ENCODE results near the gene MARCHF11. TPM values are rescaled to one million over a fixed set of nuclear protein-coding genes. Genes with fewer than 3 reads are reported as not detected.

MARCHF11 gene
- total and polyA plus RNA-seq, 2 of the 8 experiments (the other 6 are each of a cell fraction or from before 2014, with no cell fraction given): 0.27 to 0.82 TPM

DNA sequence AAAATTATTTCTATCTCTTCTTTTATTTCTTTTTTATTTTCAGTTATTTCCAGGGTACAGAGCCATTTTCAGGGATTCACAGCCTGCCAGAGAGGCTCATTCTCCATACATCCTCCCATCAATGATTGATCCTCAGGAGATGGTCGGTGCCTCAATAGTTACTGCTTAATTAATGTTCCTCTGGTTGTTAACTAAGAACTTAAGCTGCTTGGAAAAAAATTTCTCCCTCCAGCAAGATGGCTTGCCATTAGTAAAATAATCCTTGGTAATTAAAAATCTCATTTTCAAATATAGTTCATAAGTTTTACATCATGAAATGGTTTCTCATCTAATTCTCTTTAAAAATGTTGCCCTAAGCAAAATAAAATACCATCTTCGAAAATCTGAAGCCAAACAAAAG lies 20.0 kb downstream of the MARCHF11 start:
- FAIRE-seq: no peak
- H3K4me2 ChIP-seq (ENCODE audit: insufficient read depth in 1 of 2, low read depth in 2 of 2, low read length in 2 of 2): no peak overlapping the region
- no peak overlapping the region for H2AK5ac ChIP-seq (ENCODE audit: low read depth, low read length)
- no peak overlapping the region for H3K9ac ChIP-seq (replicated peaks in 1 of 4; ENCODE audit: extremely low read depth in 1 of 4, low read depth in 3 of 4, low read length in 3 of 4)
- no peak overlapping the region for H3K23ac ChIP-seq (ENCODE audit: insufficient read length)
- CTCF ChIA-PET (ENCODE audit: partially characterized antibody): interaction anchor here (1.2 to 6.2 kb wide), 5 partner anchors 9 to 295 kb away, joined by 4 to 125 read pairs (median 5); no protein-coding TSS in a partner anchor
- H3K18ac ChIP-seq (ENCODE audit: extremely low read depth, low read length): no peak overlapping the region
- H3K14ac ChIP-seq (ENCODE audit: insufficient read length): no peak overlapping the region
- H2BK5ac ChIP-seq (ENCODE audit: low read depth, low read length): no peak overlapping the region
- H2AFZ ChIP-seq (ENCODE audit: low read length): no peak overlapping the region
- H3K4ac ChIP-seq (replicated peaks; ENCODE audit: insufficient read length, low read depth, low read length): no peak overlapping the region
- TF ChIP-seq GABPA (IDR thresholded peaks at IDR 0.05; ENCODE audit: borderline replicate concordance, insufficient read depth, low read length): no peak
- no peak for TF ChIP-seq HDAC6 (IDR thresholded peaks at IDR 0.05; ENCODE audit: low read depth, low read length)
- TF ChIP-seq, protein P1, sequence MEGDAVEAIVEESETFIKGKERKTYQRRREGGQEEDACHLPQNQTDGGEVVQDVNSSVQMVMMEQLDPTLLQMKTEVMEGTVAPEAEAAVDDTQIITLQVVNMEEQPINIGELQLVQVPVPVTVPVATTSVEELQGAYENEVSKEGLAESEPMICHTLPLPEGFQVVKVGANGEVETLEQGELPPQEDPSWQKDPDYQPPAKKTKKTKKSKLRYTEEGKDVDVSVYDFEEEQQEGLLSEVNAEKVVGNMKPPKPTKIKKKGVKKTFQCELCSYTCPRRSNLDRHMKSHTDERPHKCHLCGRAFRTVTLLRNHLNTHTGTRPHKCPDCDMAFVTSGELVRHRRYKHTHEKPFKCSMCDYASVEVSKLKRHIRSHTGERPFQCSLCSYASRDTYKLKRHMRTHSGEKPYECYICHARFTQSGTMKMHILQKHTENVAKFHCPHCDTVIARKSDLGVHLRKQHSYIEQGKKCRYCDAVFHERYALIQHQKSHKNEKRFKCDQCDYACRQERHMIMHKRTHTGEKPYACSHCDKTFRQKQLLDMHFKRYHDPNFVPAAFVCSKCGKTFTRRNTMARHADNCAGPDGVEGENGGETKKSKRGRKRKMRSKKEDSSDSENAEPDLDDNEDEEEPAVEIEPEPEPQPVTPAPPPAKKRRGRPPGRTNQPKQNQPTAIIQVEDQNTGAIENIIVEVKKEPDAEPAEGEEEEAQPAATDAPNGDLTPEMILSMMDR (IDR thresholded peaks at IDR 0.05; ENCODE audit: control extremely low read depth in 1 of 3, insufficient read depth in 1 of 3, low read depth in 1 of 3, low read length in 3 of 3): no peak
- TF ChIP-seq CREB1 (IDR thresholded peaks at IDR 0.05): no peak
- no peaks in the 10 kb centered on the region for H3K27me3 ChIP-seq (replicated peaks in 1 of 4; ENCODE audit: control insufficient read depth in 3 of 4, extremely low read depth in 1 of 4, insufficient read depth in 3 of 4, low read length in 3 of 4)
- H2BK15ac ChIP-seq (ENCODE audit: low read length): no peak overlapping the region
- no peak overlapping the region for H2BK12ac ChIP-seq (ENCODE audit: low read depth, low read length)
- no peak overlapping the region for H4K8ac ChIP-seq (ENCODE audit: extremely low read depth, insufficient read depth, low read length)
- H3K4me1 ChIP-seq (replicated peaks in 1 of 4; ENCODE audit: control insufficient read depth in 3 of 4, insufficient read depth in 4 of 4, low read length in 3 of 4): no peaks in the 10 kb centered on the region
- H2BK20ac ChIP-seq (ENCODE audit: low read length): no peak overlapping the region
- H3K27ac ChIP-seq (ENCODE audit: low read depth, low read length): no peak overlapping the region
- no peak for DNase-seq (ENCODE audit: low read depth in 1 of 2, low spot score in 2 of 2)
- WGBS, 2 experiments (ENCODE audit: extremely low coverage in 1 of 2, insufficient coverage in 1 of 2, insufficient read length in 1 of 2, insufficient replicate concordance in 2 of 2, low coverage in 1 of 2, low lambda C conversion rate in 2 of 2, missing lambda C conversion rate in 1 of 2): 83% methylated on average over 2 of the region's 2 CpGs; no CpG with 5 or more reads in 1 of the 2 experiments
- no peak overlapping the region for H3K4me3 ChIP-seq (ENCODE audit: extremely low read depth in 1 of 4, insufficient read depth in 2 of 4, low read depth in 3 of 4, low read length in 4 of 4)
- H3K9me3 ChIP-seq (ENCODE audit: insufficient read depth in 2 of 2, low read depth in 1 of 2, low read length in 1 of 2): no peaks in the 10 kb centered on the region
- H3K79me2 ChIP-seq (ENCODE audit: control insufficient read depth in 1 of 2, insufficient read depth in 2 of 2, low read length in 2 of 2): no peaks in the 10 kb centered on the region
- H3K36me3 ChIP-seq (ENCODE audit: control insufficient read depth in 2 of 4, insufficient read depth in 4 of 4, low read length in 3 of 4): no peaks in the 10 kb centered on the region
- no peaks in the 10 kb centered on the region for H3K23me2 ChIP-seq (ENCODE audit: low read depth, low read length)
- H4K91ac ChIP-seq (replicated peaks; ENCODE audit: insufficient read length, low read length): no peak overlapping the region
- H3K56ac ChIP-seq (replicated peaks; ENCODE audit: insufficient read length, low read depth, low read length): no peak overlapping the region
- H3K79me1 ChIP-seq (ENCODE audit: low read depth, low read length): no peaks in the 10 kb centered on the region
- POLR2A ChIA-PET (ENCODE audit: partially characterized antibody): interaction anchor here (1.1 kb wide), 1 partner anchor 9 kb away, joined by 4 read pairs; no protein-coding TSS in a partner anchor
- no peak overlapping the region for H2BK120ac ChIP-seq (replicated peaks; ENCODE audit: low read depth, low read length)
- H4K20me1 ChIP-seq (replicated peaks in 1 of 2; ENCODE audit: control insufficient read depth in 1 of 2, insufficient read depth in 2 of 2, low read length in 2 of 2): no peaks in the 10 kb centered on the region
- no peak overlapping the region for H4K5ac ChIP-seq (ENCODE audit: insufficient read length, low read depth, low read length)

Measured in H1 (cell line).